Measurements from ENCODE around the gene SETBP1.
A peak's percentile ranks its signal among the peaks of the same experiment; 100 is the strongest.

The SETBP1 gene

GRCh38 chr18:44819944-44820510, 139.3 kb downstream of the SETBP1 start:
- no peak for DNase-seq

- DNase-seq, result no peak
Observed at GRCh38 chr18:44821924-44822323, 141.2 kb downstream of the SETBP1 start.

GRCh38 chr18:44823286-44823685, 142.6 kb downstream of the SETBP1 start:
- no peak for DNase-seq

- DNase-seq, result no peak
Observed at GRCh38 chr18:44823782-44824181, 143.1 kb downstream of the SETBP1 start.

GRCh38 chr18:44824884-44825283, 144.2 kb downstream of the SETBP1 start:
- no peak for DNase-seq

GRCh38 chr18:44826418-44827259, 146.0 kb downstream of the SETBP1 start:
- no peak for DNase-seq

- DNase-seq, result no peak
Observed at GRCh38 chr18:44828080-44828479, 147.4 kb downstream of the SETBP1 start.

GRCh38 chr18:44830581-44830980, 149.9 kb downstream of the SETBP1 start:
- DNase-seq, result no peak

- no peak for DNase-seq
Observed at GRCh38 chr18:44833786-44834185, 153.1 kb downstream of the SETBP1 start.

GRCh38 chr18:44834867-44835469, 154.3 kb downstream of the SETBP1 start:
- DNase-seq, result no peak

GRCh38 chr18:44835703-44836102, 155.0 kb downstream of the SETBP1 start:
- no peak for DNase-seq

GRCh38 chr18:44836263-44836662, 155.6 kb downstream of the SETBP1 start:
- DNase-seq, result no peak

- no peak for DNase-seq
Observed at GRCh38 chr18:44837482-44838180, 156.9 kb downstream of the SETBP1 start.

GRCh38 chr18:44838971-44839666, 158.4 kb downstream of the SETBP1 start:
- DNase-seq, result peak; percentile 68

GRCh38 chr18:44840058-44840790, 159.5 kb downstream of the SETBP1 start:
- DNase-seq, result no peak

- DNase-seq, result no peak
Observed at GRCh38 chr18:44841221-44841620, 160.5 kb downstream of the SETBP1 start.

- no peak for DNase-seq
Observed at GRCh38 chr18:44841752-44842587, 161.3 kb downstream of the SETBP1 start.

GRCh38 chr18:44842588-44843412, 162.1 kb downstream of the SETBP1 start:
- DNase-seq, result no peak

GRCh38 chr18:44844486-44844885, 163.8 kb downstream of the SETBP1 start:
- DNase-seq, result no peak

GRCh38 chr18:44846450-44846849, 165.8 kb downstream of the SETBP1 start:
- DNase-seq, result no peak

Data from stimulated activated CD4-positive, alpha-beta T cell treated with anti-CD3 and anti-CD28 coated beads, Interleukin-4, amount 100 ng/mL, for 24 hours (primary cell).